ENCODE results near the gene CACNA2D1.

The CACNA2D1 gene

DNA sequence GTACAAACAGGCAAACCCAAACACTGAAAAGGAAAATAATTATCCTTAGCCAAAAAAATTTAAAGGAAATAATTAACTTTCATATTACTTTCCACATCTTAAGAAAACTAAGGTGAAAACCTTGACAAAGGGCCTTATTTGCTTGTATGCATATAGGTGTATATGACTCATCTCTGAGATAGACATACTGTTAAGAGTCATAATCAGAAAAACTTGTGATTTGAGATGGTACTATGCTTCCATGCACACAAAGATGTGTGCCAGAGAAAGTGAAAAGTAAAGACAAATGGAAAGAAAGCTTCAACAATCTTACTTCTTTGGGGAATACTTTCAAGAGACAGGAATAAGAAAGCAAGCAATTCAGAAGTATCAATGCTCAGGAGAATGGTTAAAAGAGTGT is 3.3 kb upstream of the CACNA2D1 start:
- H3K4me3 ChIP-seq (replicated peaks; ENCODE audit: low read depth, low read length): no peak overlapping the region
- DNase-seq (ENCODE audit: extremely low read depth, low read depth): no peak
- TF ChIP-seq, protein P1, sequence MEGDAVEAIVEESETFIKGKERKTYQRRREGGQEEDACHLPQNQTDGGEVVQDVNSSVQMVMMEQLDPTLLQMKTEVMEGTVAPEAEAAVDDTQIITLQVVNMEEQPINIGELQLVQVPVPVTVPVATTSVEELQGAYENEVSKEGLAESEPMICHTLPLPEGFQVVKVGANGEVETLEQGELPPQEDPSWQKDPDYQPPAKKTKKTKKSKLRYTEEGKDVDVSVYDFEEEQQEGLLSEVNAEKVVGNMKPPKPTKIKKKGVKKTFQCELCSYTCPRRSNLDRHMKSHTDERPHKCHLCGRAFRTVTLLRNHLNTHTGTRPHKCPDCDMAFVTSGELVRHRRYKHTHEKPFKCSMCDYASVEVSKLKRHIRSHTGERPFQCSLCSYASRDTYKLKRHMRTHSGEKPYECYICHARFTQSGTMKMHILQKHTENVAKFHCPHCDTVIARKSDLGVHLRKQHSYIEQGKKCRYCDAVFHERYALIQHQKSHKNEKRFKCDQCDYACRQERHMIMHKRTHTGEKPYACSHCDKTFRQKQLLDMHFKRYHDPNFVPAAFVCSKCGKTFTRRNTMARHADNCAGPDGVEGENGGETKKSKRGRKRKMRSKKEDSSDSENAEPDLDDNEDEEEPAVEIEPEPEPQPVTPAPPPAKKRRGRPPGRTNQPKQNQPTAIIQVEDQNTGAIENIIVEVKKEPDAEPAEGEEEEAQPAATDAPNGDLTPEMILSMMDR (IDR thresholded peaks at IDR 0.05; ENCODE audit: low read depth, low read length, missing control alignments): no peak

DNA sequence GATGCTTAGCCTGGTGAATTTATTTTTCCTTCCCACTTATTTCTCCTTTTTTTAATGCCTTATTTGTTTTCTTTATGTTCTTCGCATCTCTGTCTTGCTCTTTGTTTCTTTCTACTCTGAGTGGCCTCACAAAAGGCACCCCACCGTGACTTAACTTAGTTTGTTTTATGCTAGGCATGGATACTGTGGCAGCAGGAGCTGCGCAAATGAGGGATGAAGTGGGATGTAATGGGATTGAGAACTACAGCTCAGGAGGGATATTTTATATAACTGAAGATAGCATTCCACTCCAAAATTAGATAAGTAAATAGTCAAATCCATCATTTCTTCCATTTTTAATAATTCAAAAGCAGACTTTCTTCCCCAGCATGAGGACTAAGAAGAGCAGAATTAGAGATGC is 1.7 kb upstream of the CACNA2D1 start:
- H3K4me3 ChIP-seq (replicated peaks; ENCODE audit: low read depth, low read length): no peak overlapping the region
- DNase-seq (ENCODE audit: extremely low read depth, low read depth): no peak
- TF ChIP-seq, protein P1 (IDR thresholded peaks at IDR 0.05; ENCODE audit: low read depth, low read length, missing control alignments): no peak

DNA sequence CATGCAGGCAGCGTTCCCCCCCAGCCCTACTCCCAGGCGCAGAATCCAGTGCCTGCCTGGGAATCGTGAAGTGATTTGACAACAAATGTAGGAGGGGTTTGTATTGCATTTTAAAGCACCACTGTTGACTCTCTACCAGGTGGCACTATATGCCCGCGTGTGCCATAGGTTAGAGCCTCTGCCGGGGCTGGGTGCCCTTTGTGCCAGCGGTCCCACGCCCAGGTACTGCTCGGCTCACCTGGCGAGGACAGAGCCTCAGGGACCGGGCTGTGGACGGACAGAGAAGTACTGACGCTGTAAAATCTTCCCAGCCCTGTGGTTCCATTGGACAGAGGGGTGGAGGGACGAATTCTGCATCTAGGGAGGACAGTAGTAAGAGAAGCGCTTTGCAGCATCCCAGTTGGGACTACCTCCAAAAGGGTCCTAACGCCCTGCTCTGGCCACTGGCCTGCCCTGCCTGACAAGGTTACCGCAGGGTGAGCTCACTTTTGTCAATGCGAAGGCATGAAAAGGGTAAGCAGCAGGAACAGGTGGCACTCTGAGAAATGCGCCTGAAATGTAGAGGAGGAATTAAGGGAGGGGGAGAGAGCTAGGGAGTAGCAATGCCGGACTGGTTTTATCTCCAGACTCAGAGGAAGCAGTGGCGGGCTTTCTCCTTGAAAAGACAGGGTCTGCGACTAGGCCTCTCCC is 788 bp upstream of the CACNA2D1 start:
- no peak for DNase-seq (ENCODE audit: extremely low read depth, low read depth)
- TF ChIP-seq, protein P1 (IDR thresholded peaks at IDR 0.05; ENCODE audit: low read depth, low read length, missing control alignments): no peak
- peak overlapping the region; percentile 77 for H3K4me3 ChIP-seq (replicated peaks; ENCODE audit: low read depth, low read length)

DNA sequence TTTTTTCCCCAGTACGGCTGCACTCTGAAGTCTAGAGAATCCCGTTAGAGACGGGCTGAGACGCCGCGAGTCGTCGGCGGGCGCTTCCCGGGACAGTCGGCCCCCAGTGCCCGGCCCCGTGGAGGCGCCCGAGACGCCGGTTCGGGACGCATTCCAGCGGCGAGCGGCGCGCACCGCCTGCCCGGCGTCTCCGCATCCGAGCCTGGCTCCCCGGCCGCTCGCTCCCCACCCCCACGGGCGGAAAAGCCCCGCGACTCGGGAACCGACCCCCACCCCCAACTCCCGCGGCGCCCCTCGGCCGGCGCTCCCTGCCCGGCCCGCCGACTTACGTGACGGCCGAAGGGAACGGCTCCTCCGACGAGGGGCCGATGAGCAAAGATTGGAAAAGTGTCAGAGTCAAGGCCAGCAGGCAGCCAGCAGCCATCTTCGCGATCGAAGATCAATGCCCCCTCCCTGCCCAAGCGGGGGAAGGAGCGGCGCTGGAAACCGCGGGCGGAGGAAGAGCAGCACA is 486 bp downstream of the CACNA2D1 start:
- peak overlapping the region; percentile 77 for H3K4me3 ChIP-seq (replicated peaks; ENCODE audit: low read depth, low read length)
- TF ChIP-seq, protein P1 (IDR thresholded peaks at IDR 0.05; ENCODE audit: low read depth, low read length, missing control alignments): no peak
- DNase-seq (ENCODE audit: extremely low read depth, low read depth): no peak

DNA sequence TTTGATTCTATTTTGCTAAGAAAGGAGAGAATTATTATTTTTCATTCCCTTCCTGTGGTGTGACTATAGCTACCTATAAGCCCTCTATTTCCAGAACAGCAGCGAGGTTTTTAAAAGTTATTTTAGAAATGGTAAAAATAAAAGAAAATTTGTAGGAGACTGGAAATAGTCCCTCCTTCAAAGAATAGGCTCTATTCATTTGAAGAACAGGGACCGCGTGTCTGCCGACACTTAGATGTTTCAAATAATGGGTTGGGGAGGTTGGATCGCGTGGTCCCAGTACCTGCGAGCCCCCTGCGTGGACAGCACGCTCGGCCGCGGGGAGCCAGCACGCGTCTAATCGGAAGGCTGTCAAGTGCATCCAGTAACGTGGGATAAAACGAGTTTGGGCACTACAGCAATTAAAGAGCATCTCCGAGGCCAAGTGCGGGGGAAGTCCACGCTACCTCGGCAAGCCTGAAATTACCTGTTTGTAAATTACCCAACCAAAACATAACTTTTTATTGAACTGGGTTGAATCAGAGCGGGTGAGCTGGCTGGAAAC is 1.0 kb downstream of the CACNA2D1 start:
- DNase-seq (ENCODE audit: extremely low read depth, low read depth): no peak
- TF ChIP-seq, protein P1 (IDR thresholded peaks at IDR 0.05; ENCODE audit: low read depth, low read length, missing control alignments): no peak
- H3K4me3 ChIP-seq (replicated peaks; ENCODE audit: low read depth, low read length): peak overlapping the region; percentile 77

DNA sequence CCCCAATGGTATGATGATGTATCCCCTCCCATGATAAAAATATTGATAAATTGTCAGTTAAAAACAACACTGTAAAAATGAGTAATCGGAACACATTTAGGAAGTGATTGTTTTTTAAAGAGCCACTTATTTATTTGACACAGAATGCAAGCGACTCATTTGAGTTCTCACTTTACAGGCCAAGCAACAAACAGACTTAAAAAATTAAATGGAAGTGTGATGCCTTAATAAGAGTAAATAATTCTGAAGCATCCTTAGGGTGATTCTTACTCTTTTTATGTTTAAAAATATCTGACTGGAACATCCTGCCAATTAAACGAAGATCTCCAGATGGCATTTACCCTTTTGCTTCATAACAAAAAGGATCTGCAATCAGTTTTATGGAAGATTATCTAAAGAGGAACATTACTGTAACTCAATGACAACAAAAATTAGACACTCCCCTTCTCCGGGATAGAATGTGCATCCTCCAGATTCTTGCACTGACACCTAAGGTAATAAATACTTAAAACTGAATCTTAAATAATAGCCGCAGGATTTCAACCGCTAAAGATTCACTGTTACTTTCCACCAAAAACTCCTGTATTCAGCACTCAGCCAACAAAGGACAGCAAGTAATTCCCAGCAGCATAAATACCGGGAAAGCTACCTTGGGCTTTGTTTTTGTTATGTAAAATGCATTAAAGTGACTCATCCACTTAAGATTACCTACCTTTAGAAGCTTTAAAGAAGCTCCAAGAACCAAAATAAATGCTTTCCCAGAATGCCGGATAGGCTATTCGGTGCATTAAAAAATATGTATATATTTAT is 1.7 kb downstream of the CACNA2D1 start:
- TF ChIP-seq, protein P1 (IDR thresholded peaks at IDR 0.05; ENCODE audit: low read depth, low read length, missing control alignments): no peak
- no peak for DNase-seq (ENCODE audit: extremely low read depth, low read depth)
- peak overlapping the region; percentile 77 for H3K4me3 ChIP-seq (replicated peaks; ENCODE audit: low read depth, low read length)
